Type B pancreatic cell (in vitro differentiated cells): ENCODE data around the gene CFAP74. TPM values are rescaled to one million over a fixed set of nuclear protein-coding genes. Genes with fewer than 3 reads are reported as not detected.
A peak's percentile ranks its signal among the peaks of the same experiment; 100 is the strongest.

ENCODE experiments used
- DNase-seq: peaks from one replicate; pipeline ENCODE4 v3.0.0; 2021; ENCODE audit warnings: mixed read lengths; ENCODE audit not compliant: unreplicated experiment; ENCODE audit errors: extremely low spot score
- H3K27ac Mint-ChIP-seq: 2 replicates; pipeline ENCODE4 v1.8.0; 2021; ENCODE audit warnings: mild to moderate bottlenecking, mixed read lengths
- H3K27me3 Mint-ChIP-seq: 2 replicates; pipeline ENCODE4 v1.8.0; 2021; ENCODE audit warnings: mixed read lengths
- H3K36me3 Mint-ChIP-seq: 2 replicates; pipeline ENCODE4 v1.8.0; 2021; ENCODE audit warnings: mixed read lengths
- H3K4me1 Mint-ChIP-seq: one replicate; pipeline ENCODE4 v1.8.0; 2021; ENCODE audit warnings: mixed read lengths; ENCODE audit not compliant: unreplicated experiment
- H3K4me3 Mint-ChIP-seq: 2 replicates; pipeline ENCODE4 v1.8.0; 2021; ENCODE audit warnings: mild to moderate bottlenecking, mixed read lengths
- H3K9me3 Mint-ChIP-seq: 2 replicates; pipeline ENCODE4 v1.8.0; 2021; ENCODE audit warnings: mixed read lengths
- CTCF ChIP-seq: fragments of 200-600 bp; sonication (generic); conservative IDR thresholded peaks from 2 replicates; pipeline ENCODE4 v1.5.0; 2021; ENCODE audit warnings: antibody characterized with exemption, mild to moderate bottlenecking
- total RNA-seq: library from RNA; stranded (reverse); gene quantifications from 2 replicates; pipeline ENCODE4 v1.2.1, GENCODE V29; 2021; ENCODE audit warnings: low replicate concordance

The CFAP74 gene
- total RNA-seq, 1 donor from 2014 or later, result 1.5 TPM

- no peaks in the 10 kb centered on the region for H3K9me3 Mint-ChIP-seq
- peaks cover 44% of the 10 kb centered on the region for H3K27me3 Mint-ChIP-seq
- no peaks in the 10 kb centered on the region for H3K36me3 Mint-ChIP-seq
- TF ChIP-seq CTCF, result no peak
- no peak overlapping the region for H3K27ac Mint-ChIP-seq
- no peak overlapping the region for H3K4me3 Mint-ChIP-seq
- H3K4me1 Mint-ChIP-seq, result no peaks in the 10 kb centered on the region
- no peak for DNase-seq
These were observed 20.9 kb upstream of the CFAP74 start for GRCh38 chr1:2024451-2024850.

- DNase-seq, result no peak
- Mint-ChIP-seq H3K27me3 (peaks cover 49% of the 10 kb centered on the region), H3K9me3 (no peaks in the 10 kb centered on the region), H3K4me1 (no peaks in the 10 kb centered on the region), H3K4me3 (no peak overlapping the region), H3K36me3 (no peaks in the 10 kb centered on the region), H3K27ac (no peak overlapping the region)
- no peak for TF ChIP-seq CTCF
These were observed 19.6 kb upstream of the CFAP74 start for GRCh38 chr1:2023187-2023586.

GRCh38 chr1:2022063-2022770 lies 18.6 kb upstream of the CFAP74 start:
- H3K4me1 Mint-ChIP-seq, result no peaks in the 10 kb centered on the region
- H3K9me3 Mint-ChIP-seq, result no peaks in the 10 kb centered on the region
- no peak overlapping the region for H3K27ac Mint-ChIP-seq
- peaks cover 56% of the 10 kb centered on the region for H3K27me3 Mint-ChIP-seq
- no peak for TF ChIP-seq CTCF
- no peak overlapping the region for H3K4me3 Mint-ChIP-seq
- no peaks in the 10 kb centered on the region for H3K36me3 Mint-ChIP-seq
- no peak for DNase-seq

- peak overlapping the region; percentile 25 for H3K4me3 Mint-ChIP-seq
- peaks cover 60% of the 10 kb centered on the region for H3K27me3 Mint-ChIP-seq
- TF ChIP-seq CTCF, result no peak
- no peak overlapping the region for H3K27ac Mint-ChIP-seq
- no peaks in the 10 kb centered on the region for H3K9me3 Mint-ChIP-seq
- no peaks in the 10 kb centered on the region for H3K4me1 Mint-ChIP-seq
- H3K36me3 Mint-ChIP-seq, result no peaks in the 10 kb centered on the region
- no peak for DNase-seq
These were observed 18.0 kb upstream of the CFAP74 start for GRCh38 chr1:2021550-2021949.

- Mint-ChIP-seq H3K27me3 (peaks cover 73% of the 10 kb centered on the region), H3K27ac (no peak overlapping the region), H3K36me3 (no peaks in the 10 kb centered on the region), H3K9me3 (no peaks in the 10 kb centered on the region), H3K4me3 (peak overlapping the region; percentile 34), H3K4me1 (no peaks in the 10 kb centered on the region)
- no peak for TF ChIP-seq CTCF
- no peak for DNase-seq
These were observed 16.7 kb upstream of the CFAP74 start for GRCh38 chr1:2020310-2020655.
